RWPE2 (cell line): ENCODE results near the gene EHD4.

Source experiments
- ATAC-seq: fragments of 200-7000 bp; cut with Tn5 transposase; 3 replicates; pipeline ENCODE4 v1.9.1; 2021; ENCODE audit warnings: low read depth
- DNase-seq: peaks from one replicate; pipeline ENCODE4 v3.0.0-alpha.2; 2020; ENCODE audit warnings: low spot score
- H3K27ac ChIP-seq: fragments of 450-650 bp; 2 replicates; pipeline ENCODE4 v1.5.1; 2017; ENCODE audit warnings: mild to moderate bottlenecking; ENCODE audit not compliant: poor library complexity, severe bottlenecking
- H3K27me3 ChIP-seq: fragments of 250-450 bp; sonication (Bioruptor Pico); 2 replicates; pipeline ENCODE4 v1.5.1; 2021; ENCODE audit warnings: mild to moderate bottlenecking, moderate library complexity; ENCODE audit not compliant: insufficient read depth, poor library complexity, severe bottlenecking
- H3K36me3 ChIP-seq: fragments of 250-450 bp; sonication (Bioruptor Pico); 2 replicates; pipeline ENCODE4 v1.5.1; 2020; ENCODE audit warnings: low read depth, mild to moderate bottlenecking, moderate library complexity
- H3K4me1 ChIP-seq: fragments of 250-450 bp; sonication (Bioruptor Pico); 2 replicates; pipeline ENCODE4 v1.5.1; 2021; ENCODE audit warnings: mild to moderate bottlenecking, moderate library complexity; ENCODE audit not compliant: insufficient read depth, poor library complexity, severe bottlenecking
- H3K4me3 ChIP-seq: fragments of 250-450 bp; sonication (Bioruptor Pico); 2 replicates; pipeline ENCODE4 v1.5.1; 2021; ENCODE audit warnings: mild to moderate bottlenecking, moderate library complexity; ENCODE audit not compliant: severe bottlenecking
- H3K9me3 ChIP-seq: fragments of 250-450 bp; sonication (Bioruptor Pico); 2 replicates; pipeline ENCODE4 v1.5.1; 2021; ENCODE audit warnings: mild to moderate bottlenecking, moderate library complexity; ENCODE audit not compliant: severe bottlenecking
- TF ChIP-seq, protein P1 (sequence below): fragments of 450-650 bp; IDR thresholded peaks from one replicate; pipeline ENCODE4 v1.5.1; 2017; ENCODE audit warnings: mild to moderate bottlenecking, moderate library complexity; ENCODE audit not compliant: poor library complexity, severe bottlenecking

The EHD4 gene

DNA sequence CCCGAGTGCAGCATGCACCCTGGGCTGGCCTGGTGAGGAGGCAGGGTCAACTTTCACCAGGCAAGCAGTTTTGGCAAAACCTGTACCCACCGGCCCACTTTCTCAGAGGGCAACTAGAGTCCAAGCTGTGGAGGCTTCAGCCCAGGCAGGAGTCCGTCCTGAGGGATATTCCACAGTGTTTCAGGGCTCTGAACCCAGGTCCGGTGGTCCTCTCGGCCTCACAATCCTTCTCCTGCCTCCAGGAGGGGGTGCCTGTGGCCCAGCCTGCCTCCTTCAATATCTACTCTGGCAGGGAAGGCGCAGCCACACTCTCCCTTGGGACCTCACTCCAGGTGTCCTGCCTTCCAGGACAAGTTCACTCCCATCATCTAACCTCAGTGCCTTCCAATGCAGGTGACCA is 44.6 kb upstream of the EHD4 start:
- no peaks in the 10 kb centered on the region for H3K4me1 ChIP-seq
- H3K36me3 ChIP-seq: no peaks in the 10 kb centered on the region
- H3K4me3 ChIP-seq: no peak overlapping the region
- peak; percentile 49 for DNase-seq
- TF ChIP-seq, protein P1, sequence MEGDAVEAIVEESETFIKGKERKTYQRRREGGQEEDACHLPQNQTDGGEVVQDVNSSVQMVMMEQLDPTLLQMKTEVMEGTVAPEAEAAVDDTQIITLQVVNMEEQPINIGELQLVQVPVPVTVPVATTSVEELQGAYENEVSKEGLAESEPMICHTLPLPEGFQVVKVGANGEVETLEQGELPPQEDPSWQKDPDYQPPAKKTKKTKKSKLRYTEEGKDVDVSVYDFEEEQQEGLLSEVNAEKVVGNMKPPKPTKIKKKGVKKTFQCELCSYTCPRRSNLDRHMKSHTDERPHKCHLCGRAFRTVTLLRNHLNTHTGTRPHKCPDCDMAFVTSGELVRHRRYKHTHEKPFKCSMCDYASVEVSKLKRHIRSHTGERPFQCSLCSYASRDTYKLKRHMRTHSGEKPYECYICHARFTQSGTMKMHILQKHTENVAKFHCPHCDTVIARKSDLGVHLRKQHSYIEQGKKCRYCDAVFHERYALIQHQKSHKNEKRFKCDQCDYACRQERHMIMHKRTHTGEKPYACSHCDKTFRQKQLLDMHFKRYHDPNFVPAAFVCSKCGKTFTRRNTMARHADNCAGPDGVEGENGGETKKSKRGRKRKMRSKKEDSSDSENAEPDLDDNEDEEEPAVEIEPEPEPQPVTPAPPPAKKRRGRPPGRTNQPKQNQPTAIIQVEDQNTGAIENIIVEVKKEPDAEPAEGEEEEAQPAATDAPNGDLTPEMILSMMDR: no peak
- ATAC-seq: no peak
- H3K9me3 ChIP-seq: no peaks in the 10 kb centered on the region
- H3K27ac ChIP-seq: no peak overlapping the region
- H3K27me3 ChIP-seq: no peaks in the 10 kb centered on the region

DNA sequence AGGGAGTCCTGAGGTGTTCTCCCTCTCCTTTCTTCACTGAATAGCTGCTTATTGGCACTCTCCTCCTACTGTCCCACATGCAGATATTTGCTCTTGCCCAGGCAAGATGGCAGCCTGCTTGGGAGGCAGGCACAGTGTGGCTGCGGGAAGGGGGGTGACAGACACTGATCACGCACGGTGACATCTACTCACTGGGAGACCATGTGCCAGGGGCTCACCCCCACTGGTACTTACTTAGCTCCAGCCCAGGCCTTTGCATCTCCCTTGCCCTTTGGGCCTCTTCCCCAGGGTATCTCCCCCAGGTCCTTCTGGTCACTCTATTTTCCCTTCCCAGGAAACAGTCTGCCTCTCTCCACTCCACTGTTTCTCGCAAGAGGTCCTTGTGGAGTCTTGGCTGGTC is 42.0 kb upstream of the EHD4 start:
- ATAC-seq: no peak

DNA sequence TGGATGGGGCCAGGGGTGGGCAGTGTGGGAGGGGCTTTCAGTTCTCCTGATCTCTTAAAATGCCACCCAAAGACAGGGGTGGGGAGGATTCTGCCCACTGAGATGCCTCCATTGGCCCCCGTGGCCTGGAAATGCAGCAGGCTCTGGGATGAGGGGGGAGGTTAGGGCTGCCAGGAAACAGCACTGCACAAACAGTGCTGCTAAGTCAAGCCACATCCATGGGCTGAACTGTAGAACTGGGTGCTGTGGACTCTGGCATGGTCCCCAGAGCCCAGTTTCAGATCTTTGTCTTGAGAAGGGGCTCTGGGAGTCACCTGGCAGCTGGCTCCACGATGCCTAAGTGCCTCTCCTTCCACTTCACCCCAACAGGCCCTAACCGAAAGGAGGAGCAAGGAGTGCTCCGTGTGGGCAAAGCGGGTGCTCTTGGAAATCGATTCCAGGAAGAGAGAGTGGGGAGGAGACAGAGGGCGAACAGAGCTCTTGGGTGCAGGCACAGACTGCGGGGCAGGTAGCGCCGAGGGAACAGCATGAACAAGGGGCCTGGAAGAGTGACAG is 40.6 kb upstream of the EHD4 start:
- TF ChIP-seq, protein P1: no peak
- no peak overlapping the region for H3K4me3 ChIP-seq
- no peak for DNase-seq
- peaks cover 14% of the 10 kb centered on the region for H3K4me1 ChIP-seq
- H3K36me3 ChIP-seq: no peaks in the 10 kb centered on the region
- no peaks in the 10 kb centered on the region for H3K9me3 ChIP-seq
- ATAC-seq: no peak
- no peak overlapping the region for H3K27ac ChIP-seq
- no peaks in the 10 kb centered on the region for H3K27me3 ChIP-seq

More for the DNA sequence above, 42.0 kb upstream of the EHD4 start:
- DNase-seq: no peak
- H3K36me3 ChIP-seq: no peaks in the 10 kb centered on the region
- no peak overlapping the region for H3K4me3 ChIP-seq
- no peaks in the 10 kb centered on the region for H3K27me3 ChIP-seq
- no peak overlapping the region for H3K27ac ChIP-seq
- no peaks in the 10 kb centered on the region for H3K9me3 ChIP-seq
- peaks cover 14% of the 10 kb centered on the region for H3K4me1 ChIP-seq
- TF ChIP-seq, protein P1: no peak

DNA sequence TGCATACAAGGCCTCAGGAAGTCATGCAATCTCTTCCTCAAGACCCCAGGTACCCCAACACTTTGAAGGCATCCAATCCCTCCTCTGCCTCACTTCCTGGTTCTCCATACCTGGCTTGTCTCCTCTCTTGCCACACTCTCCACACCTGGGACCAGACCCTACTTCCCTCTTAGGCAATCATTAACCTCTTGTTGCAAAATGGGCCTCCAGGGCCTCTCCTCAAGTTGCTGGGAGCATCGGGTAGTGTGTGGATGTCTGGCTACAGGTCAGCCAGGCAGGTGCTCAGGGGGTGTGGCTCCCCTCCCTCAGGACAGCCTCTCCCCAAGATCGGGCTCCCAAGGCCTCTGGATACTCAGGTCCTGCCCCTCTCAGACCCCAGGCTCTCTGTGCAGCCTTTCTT is 39.9 kb upstream of the EHD4 start:
- ATAC-seq (no peak; the same call in 2 of the 3 replicates), DNase-seq (no peak)
- no peaks in the 10 kb centered on the region for H3K27me3 ChIP-seq
- H3K4me3 ChIP-seq: no peak overlapping the region
- H3K27ac ChIP-seq: no peak overlapping the region
- no peaks in the 10 kb centered on the region for H3K9me3 ChIP-seq
- H3K36me3 ChIP-seq: no peaks in the 10 kb centered on the region
- TF ChIP-seq, protein P1: no peak
- peaks cover 14% of the 10 kb centered on the region for H3K4me1 ChIP-seq

DNA sequence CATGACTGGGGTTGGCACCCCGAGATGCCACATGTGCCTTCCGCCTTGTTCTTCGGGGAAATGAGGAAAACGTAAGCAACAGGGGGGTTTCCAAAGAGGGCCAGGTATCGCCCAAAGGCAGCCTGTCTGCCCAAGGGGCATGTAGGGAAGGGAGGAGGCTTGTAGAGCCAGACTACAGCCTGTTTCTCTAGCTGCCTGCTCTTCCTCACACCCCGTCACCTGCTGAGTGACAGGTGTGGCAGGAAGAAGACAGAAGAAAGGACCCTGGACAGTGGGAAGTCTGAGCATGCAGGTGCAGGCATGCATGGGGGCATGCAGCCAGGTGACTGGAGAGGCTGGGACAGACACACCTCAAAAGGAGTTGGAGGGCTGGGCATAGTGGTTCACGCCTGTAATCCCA is 38.7 kb upstream of the EHD4 start:
- DNase-seq (no peak), ATAC-seq (no peak)
- no peaks in the 10 kb centered on the region for H3K27me3 ChIP-seq
- no peak overlapping the region for H3K27ac ChIP-seq
- H3K4me1 ChIP-seq: peaks cover 14% of the 10 kb centered on the region
- TF ChIP-seq, protein P1: no peak
- H3K9me3 ChIP-seq: no peaks in the 10 kb centered on the region
- no peaks in the 10 kb centered on the region for H3K36me3 ChIP-seq
- no peak overlapping the region for H3K4me3 ChIP-seq
